Ishikawa (cell line): ENCODE data around the gene ARHGAP12.

Experiments
- CEBPB ChIP-seq: IDR thresholded peaks from 2 replicates; pipeline ENCODE4 v1.6.1; 2012
- CREB1 ChIP-seq: IDR thresholded peaks from 2 replicates; pipeline ENCODE4 v1.6.1; 2012; ENCODE audit warnings: low read depth
- EGR1 ChIP-seq: IDR thresholded peaks from 2 replicates; pipeline ENCODE4 v1.6.1; 2012
- EP300 ChIP-seq: IDR thresholded peaks from 2 replicates; pipeline ENCODE4 v1.6.1; 2012; ENCODE audit warnings: borderline replicate concordance
- FOXM1 ChIP-seq: IDR thresholded peaks from 2 replicates; pipeline ENCODE4 v1.6.1; 2012; ENCODE audit warnings: low read depth, borderline replicate concordance
- NFIC ChIP-seq: IDR thresholded peaks from 2 replicates; pipeline ENCODE4 v1.6.1; 2012
- RAD21 ChIP-seq: IDR thresholded peaks from 2 replicates; pipeline ENCODE4 v1.6.1; 2012; ENCODE audit warnings: low read depth
- TAF1 ChIP-seq: IDR thresholded peaks from 2 replicates; pipeline ENCODE4 v1.6.1; 2012; ENCODE audit warnings: low read depth, mild to moderate bottlenecking
- TCF12 ChIP-seq: IDR thresholded peaks from 2 replicates; pipeline ENCODE4 v1.6.1; 2012; ENCODE audit warnings: low read depth
- TEAD4 ChIP-seq: IDR thresholded peaks from 2 replicates; pipeline ENCODE4 v1.6.1; 2012
- YY1 ChIP-seq: IDR thresholded peaks from 2 replicates; pipeline ENCODE4 v1.6.1; 2012; ENCODE audit warnings: low read depth
- ZBTB7A ChIP-seq: IDR thresholded peaks from 2 replicates; pipeline ENCODE4 v1.6.1; 2012; ENCODE audit warnings: low read depth
- TF ChIP-seq, protein P1 (sequence below): IDR thresholded peaks from 2 replicates; pipeline ENCODE4 v1.6.1; 2012; ENCODE audit warnings: low read depth, mild to moderate bottlenecking
- TF ChIP-seq, protein P2 (sequence below): IDR thresholded peaks from 2 replicates; pipeline ENCODE4 v1.6.1; 2012
- TF ChIP-seq, protein P3 (sequence below): IDR thresholded peaks from 2 replicates; pipeline ENCODE4 v1.6.1; 2012

The ARHGAP12 gene

DNA sequence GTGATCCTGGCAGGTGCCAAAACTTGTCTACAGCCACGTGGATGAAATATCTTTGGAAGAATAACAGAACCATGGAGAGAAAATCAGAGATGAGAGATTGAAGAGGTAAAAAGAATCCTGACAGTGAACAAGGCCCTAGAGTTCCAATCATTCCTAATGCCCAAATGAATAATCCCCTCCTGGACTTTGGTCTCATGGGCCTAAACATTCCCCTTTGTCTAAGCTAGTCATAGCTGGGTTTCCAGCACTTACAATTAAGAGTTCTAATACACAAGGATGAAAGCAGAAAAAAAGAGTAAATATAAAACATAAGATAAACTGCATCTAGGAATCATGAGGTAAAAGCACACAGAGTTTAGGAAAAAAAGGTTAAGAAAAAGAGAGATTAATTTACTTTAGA lies 40.2 kb downstream of the ARHGAP12 start:
- TF ChIP-seq TCF12 (no peak), TAF1 (no peak), RAD21 (no peak)
- TF ChIP-seq, protein P1, sequence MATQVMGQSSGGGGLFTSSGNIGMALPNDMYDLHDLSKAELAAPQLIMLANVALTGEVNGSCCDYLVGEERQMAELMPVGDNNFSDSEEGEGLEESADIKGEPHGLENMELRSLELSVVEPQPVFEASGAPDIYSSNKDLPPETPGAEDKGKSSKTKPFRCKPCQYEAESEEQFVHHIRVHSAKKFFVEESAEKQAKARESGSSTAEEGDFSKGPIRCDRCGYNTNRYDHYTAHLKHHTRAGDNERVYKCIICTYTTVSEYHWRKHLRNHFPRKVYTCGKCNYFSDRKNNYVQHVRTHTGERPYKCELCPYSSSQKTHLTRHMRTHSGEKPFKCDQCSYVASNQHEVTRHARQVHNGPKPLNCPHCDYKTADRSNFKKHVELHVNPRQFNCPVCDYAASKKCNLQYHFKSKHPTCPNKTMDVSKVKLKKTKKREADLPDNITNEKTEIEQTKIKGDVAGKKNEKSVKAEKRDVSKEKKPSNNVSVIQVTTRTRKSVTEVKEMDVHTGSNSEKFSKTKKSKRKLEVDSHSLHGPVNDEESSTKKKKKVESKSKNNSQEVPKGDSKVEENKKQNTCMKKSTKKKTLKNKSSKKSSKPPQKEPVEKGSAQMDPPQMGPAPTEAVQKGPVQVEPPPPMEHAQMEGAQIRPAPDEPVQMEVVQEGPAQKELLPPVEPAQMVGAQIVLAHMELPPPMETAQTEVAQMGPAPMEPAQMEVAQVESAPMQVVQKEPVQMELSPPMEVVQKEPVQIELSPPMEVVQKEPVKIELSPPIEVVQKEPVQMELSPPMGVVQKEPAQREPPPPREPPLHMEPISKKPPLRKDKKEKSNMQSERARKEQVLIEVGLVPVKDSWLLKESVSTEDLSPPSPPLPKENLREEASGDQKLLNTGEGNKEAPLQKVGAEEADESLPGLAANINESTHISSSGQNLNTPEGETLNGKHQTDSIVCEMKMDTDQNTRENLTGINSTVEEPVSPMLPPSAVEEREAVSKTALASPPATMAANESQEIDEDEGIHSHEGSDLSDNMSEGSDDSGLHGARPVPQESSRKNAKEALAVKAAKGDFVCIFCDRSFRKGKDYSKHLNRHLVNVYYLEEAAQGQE, result no peak

DNA sequence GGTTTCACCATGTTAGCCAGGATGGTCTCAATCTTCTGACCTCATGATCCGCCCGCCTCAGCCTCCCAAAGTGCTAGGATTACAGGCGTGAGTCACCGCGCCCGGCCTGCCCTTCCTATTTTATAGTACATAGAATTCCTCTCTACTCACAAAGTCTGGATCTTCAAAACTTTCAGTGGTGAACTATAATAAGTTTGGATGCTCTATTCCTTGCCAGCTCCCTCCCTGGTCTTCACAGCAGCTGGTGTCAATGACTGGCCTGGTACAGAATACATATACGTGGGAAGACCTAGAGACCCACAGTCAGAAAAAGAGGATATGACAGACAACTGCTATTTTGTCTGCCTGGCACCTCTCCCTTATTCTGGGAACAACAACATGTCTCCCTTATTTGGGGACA lies 40.8 kb downstream of the ARHGAP12 start:
- TF ChIP-seq EP300, result no peak
- TF ChIP-seq TAF1, result no peak
- TF ChIP-seq, protein P2, sequence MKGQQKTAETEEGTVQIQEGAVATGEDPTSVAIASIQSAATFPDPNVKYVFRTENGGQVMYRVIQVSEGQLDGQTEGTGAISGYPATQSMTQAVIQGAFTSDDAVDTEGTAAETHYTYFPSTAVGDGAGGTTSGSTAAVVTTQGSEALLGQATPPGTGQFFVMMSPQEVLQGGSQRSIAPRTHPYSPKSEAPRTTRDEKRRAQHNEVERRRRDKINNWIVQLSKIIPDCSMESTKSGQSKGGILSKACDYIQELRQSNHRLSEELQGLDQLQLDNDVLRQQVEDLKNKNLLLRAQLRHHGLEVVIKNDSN, result no peak
- no peak for TF ChIP-seq YY1
- TF ChIP-seq CEBPB, result no peak
- TF ChIP-seq NFIC, result no peak
- no peak for TF ChIP-seq CREB1
- TF ChIP-seq FOXM1, result no peak
- TF ChIP-seq, protein P3, sequence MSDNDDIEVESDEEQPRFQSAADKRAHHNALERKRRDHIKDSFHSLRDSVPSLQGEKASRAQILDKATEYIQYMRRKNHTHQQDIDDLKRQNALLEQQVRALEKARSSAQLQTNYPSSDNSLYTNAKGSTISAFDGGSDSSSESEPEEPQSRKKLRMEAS, result no peak
- TF ChIP-seq RAD21, result no peak
- no peak for TF ChIP-seq TCF12
- TF ChIP-seq EGR1, result no peak
- TF ChIP-seq TEAD4, result no peak
- TF ChIP-seq, protein P1, result no peak
- TF ChIP-seq ZBTB7A, result no peak

DNA sequence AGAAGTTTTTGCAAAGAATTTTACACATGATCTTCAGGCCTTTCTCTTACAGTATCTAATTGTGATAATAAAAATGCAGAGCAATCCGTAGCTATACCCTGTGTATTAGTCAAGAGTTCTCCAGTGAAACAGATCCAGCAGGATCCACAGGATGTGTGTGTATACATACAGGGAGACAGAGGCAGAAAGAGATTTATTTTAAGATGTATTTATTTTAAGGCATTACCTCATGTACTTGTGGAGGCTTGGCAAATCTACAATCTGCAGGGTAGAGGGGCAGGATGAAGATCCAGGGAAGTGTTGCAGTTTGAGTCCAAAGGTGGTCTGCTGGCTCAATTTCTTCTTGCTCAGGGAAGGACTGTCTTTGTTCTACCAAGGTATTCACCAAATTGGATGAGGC lies 41.7 kb downstream of the ARHGAP12 start:
- TF ChIP-seq TCF12 (no peak), NFIC (no peak), TAF1 (no peak), EP300 (no peak), ZBTB7A (no peak), CEBPB (no peak)
- TF ChIP-seq, protein P2, result no peak

DNA sequence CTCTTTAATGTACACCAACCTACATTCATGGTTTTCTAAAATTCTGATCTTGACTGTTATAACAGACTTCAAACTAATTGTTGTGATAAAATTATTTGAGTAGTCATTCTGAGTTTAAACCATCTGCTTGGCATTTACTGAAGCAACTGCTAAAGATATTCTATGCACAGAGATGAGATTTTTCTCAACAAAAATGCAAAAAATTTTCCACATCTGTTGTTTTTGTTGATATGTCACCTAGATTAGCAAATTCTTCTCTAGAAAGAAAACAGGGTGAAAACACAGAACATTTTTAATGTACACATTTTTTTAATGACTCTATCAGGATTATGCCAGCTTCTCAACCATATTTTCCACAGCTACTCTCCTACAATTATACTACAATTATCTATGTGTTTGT lies 42.7 kb downstream of the ARHGAP12 start:
- TF ChIP-seq TEAD4 (no peak), TAF1 (no peak), ZBTB7A (no peak), TCF12 (no peak), NFIC (no peak), RAD21 (no peak), EP300 (no peak), FOXM1 (no peak), YY1 (no peak)
- TF ChIP-seq, protein P2, result no peak
- TF ChIP-seq, protein P1, result no peak

DNA sequence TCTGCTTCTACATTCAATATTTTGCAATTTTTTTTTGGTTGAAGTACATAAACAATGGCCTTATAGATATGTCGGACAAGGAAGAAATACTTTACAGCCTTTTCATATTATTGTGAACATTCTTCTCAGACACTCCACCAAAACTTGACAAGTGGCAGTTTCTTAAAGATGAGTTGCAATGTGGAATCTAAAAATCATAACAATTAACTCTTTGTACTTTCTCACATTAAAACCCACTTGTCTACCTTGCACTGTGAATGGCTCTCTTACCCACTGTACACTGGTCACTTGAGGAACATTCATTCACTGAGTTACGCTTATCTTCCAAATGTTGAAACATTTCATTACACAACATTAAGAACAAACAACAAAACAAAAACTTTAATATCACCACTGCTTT lies 44.2 kb downstream of the ARHGAP12 start:
- no peak for TF ChIP-seq CREB1
- TF ChIP-seq TAF1, result no peak
- TF ChIP-seq FOXM1, result no peak
